GM21717 (cell line): ENCODE data around the gene ZNF285.
"Not testable (repeated sequence)": the region's sequence is repeated elsewhere in the genome, so short reads cannot be mapped to it uniquely, and the experiment has no call there.

Source experiments
- ATAC-seq: cut with Tn5 transposase; IDR thresholded peaks from one replicate; pipeline ENCODE4 v1.9.1; 2021; ENCODE audit warnings: mild to moderate bottlenecking, moderate library complexity; ENCODE audit not compliant: unreplicated experiment

ZNF285 gene

GRCh38 chr19:44401139-44402115 lies at the start of gene ZNF285:
ZNF285 (minus strand) TSS chr19:44401608; CDS start chr19:44397213, 4,395 bp downstream.
- ATAC-seq = no peak

GRCh38 chr19:44447916-44448674 lies 46.7 kb upstream of the ZNF285 start, which contains the start of gene ZNF229:
ZNF229 (minus strand) TSS chr19:44448472; CDS start chr19:44442847, 5,625 bp downstream.
- ATAC-seq = no peak

GRCh38 chr19:44438441-44438840 lies 37.0 kb upstream of the ZNF285 start:
- ATAC-seq = no peak

DNA sequence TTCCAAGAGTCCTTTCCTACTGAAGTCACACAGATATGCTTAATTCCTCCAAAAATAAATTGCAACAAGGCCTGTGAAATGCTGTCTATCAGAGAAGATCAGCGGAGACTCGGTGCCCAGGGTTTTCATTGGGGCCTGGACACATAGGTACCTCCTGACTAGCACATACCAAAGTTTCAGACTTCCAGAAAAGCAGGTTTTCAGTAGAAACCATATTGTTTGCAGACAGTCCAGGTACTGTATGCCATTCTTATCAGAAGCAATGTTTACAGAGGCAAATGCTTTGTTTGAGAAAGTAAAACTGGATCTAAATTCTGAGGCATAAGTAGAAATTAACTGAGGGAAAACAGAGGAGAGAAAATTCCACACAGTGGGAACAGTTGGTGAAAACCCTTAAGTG lies 34.0 kb upstream of the ZNF285 start:
- no peak for ATAC-seq

DNA sequence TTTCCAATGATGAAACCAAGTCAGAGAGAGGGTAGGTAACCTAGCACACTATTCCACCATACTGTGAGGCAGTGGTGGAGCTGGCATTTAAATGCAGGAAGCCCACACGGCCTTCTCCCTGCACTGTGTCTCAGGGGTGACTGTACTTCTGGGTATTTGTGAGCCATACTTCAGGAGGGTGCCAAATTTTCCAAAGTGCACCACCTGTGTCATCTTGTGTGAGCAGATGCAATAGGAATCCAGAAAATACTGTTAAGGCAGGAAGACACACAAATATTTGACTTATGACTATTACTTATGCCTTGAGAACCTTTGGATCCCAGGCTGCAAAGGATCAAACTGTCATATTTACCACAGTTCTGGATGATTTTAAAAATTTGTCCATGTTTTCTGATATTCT lies 29.5 kb upstream of the ZNF285 start:
- no peak for ATAC-seq

GRCh38 chr19:44415553-44415952 lies 14.1 kb upstream of the ZNF285 start:
- ATAC-seq = not testable (repeated sequence)

DNA sequence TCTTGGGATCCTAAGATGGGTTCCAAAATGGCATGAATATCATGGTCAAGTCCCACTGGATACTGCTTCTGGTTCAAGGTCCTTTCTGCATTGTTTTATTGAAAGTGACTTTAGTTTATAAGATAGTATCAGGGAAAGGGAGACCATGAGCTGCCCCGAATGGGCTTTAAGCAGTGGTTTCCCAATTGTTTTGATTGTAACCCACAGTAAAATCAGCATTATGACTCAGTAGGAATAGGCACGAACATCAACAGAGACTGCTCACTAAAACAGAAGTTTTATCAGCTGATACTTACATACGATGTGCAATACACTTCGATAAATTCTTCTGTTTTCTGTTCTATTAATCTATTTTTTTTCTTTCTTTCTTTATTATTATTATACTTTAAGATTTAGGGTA lies 12.1 kb downstream of the ZNF285 start:
- ATAC-seq = not testable (repeated sequence)

DNA sequence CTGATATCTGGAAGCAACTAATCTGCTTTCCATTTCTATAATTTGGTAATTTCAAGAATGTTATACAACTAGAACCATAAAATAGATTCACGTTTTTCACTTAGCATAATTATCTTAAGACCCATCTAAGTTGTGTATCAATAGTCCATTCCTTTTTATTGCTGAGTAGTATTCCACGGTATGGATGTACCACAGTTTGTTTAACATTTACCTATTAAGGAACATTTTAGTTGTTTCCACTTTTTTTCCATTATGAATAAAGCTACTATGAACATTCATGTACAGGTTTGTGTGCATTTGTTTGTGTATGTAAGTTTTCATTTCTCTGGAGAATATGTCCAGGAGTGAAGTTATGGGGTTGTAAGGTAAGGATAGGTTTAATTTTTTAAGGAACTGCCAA lies 26.6 kb downstream of the ZNF285 start:
- no peak for ATAC-seq

DNA sequence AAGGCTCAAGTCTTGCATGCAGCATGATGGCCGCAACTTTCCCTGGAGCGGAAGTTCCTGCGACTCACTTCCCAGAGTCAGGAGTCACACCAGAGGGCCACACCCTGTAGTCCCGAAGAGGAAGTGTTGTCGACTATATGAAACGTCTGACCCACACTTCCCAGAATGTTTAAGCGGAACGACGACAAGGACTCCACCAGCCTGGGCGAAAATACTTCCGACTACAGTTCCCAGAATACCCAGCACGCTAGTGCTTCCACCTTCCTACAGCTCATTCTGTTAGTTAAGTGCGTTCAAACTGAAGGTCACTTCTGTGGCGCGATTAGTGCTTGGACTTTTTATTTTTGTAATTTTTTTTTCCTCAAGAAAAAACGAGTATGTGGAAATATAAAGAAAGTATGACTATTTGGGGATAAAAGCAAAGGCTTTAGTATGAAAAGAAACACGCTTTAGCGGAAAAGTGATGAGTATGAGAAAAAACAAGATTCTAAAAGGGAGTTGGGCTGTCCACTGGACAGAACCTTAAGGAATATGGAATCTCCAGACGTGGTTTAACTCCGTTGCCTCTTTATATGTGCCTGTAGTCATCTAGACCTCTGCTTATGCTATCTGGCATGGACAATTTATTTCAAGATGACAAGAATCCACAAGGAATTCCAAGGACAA lies 29.5 kb downstream of the ZNF285 start:
- no peak for ATAC-seq

- no peak for ATAC-seq
These were observed 34.4 kb downstream of the ZNF285 start for GRCh38 chr19:44367024-44367423.

- no peak for ATAC-seq
These were observed 44.9 kb downstream of the ZNF285 start, which contains the start of gene ZNF112 for GRCh38 chr19:44356383-44357111. ZNF112 (minus strand) TSS chr19:44356680; CDS start chr19:44340539, 16,141 bp downstream.

DNA sequence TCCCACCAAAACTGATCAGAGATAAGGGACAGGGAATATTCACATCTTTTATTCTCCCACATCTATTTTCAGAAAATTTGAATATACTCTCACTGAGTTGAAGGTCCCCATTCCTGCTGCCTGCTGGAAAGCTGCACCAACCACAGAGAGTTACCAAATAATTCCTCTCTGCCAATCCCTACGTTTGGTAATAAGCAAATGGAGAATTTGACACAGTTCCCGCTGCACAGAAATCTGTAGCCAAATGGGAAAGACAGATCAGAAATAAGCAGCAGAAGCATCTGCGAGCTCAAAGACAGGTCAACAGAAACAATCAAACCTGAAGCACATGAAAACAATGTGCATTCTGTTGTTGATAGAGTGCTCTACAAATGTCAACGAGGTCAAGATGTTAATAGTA lies 54.9 kb downstream of the ZNF285 start:
- no peak for ATAC-seq

DNA sequence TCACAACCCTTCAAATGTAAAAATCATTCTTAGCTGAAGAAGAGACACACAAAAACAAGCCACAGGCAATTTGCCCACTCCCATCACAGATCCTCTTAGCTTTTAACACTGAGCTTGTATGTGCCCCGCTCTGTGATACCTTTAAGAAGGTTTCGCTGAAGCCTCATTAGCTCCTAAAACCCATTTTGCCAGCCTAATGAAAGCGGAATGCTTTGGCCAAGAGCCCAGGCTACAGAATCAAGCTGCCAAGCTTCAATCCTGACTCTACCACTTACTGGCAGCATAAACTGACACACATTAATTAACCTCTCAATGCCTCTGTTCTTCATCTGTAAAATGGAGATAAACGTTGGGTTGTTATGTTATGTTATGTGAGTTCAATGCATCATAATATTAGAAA lies 55.4 kb downstream of the ZNF285 start:
- no peak for ATAC-seq

DNA sequence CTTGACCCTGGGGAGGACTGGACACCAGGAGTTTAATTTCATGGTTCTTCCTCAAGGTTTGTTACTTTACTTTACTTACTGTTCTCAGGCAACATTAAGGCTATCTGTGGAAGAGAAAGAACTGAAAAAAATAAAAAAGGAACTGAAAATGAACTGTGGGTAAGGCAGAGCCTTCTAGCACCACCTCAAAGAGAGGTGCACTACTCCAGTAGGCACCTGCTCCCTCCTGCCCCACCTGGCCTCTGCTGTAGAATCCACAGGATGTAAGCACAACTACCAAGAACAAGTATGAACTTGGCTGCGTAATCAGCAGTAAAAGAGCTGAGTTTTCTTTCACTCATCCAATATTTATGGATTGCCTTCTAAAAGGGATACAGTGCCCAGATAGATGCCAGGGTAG lies 57.2 kb downstream of the ZNF285 start:
- no peak for ATAC-seq

- no peak for ATAC-seq
These were observed 59.6 kb downstream of the ZNF285 start for GRCh38 chr19:44341794-44342193.

GRCh38 chr19:44334639-44335038 lies 66.8 kb downstream of the ZNF285 start:
- not testable (repeated sequence) for ATAC-seq
